Diencephalon (tissue), 1 donor: ENCODE data around the gene ZNG1A. TPM values are rescaled to one million over a fixed set of nuclear protein-coding genes. Genes with fewer than 3 reads are reported as not detected.

Source experiments
- total RNA-seq: library from RNA; depleted of rRNA; stranded (reverse); fragments of >200 nt; gene quantifications from one replicate; pipeline ENCODE4 v1.2.3, GENCODE V29; 2014

ZNG1A gene
- 47.7 TPM for total RNA-seq

DNA sequence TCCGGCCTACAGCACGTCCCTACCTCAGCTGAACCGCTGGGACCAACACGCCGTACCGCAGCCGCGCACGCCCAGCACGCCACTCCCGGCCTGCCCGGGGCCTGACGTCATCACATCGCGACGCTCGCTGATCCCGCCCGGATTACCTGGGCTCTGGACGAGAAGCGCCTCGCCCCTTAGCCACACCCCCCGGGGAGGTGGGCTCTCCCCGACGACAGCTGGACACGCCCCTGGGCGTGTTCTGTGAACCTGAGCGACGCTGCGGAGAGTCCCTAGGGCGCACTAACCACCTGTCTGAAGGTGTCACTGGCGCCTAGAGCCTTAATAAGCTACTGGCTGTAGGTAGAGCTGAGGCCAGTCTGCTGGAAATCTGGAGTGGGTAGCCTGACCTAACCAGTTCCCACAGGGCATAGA, at the start of gene ZNG1A:
TSS of gene ZNG1A (minus strand) at position 87 of the 414 bp plus-strand sequence. CDS start 87 bp downstream, outside the sequence.

DNA sequence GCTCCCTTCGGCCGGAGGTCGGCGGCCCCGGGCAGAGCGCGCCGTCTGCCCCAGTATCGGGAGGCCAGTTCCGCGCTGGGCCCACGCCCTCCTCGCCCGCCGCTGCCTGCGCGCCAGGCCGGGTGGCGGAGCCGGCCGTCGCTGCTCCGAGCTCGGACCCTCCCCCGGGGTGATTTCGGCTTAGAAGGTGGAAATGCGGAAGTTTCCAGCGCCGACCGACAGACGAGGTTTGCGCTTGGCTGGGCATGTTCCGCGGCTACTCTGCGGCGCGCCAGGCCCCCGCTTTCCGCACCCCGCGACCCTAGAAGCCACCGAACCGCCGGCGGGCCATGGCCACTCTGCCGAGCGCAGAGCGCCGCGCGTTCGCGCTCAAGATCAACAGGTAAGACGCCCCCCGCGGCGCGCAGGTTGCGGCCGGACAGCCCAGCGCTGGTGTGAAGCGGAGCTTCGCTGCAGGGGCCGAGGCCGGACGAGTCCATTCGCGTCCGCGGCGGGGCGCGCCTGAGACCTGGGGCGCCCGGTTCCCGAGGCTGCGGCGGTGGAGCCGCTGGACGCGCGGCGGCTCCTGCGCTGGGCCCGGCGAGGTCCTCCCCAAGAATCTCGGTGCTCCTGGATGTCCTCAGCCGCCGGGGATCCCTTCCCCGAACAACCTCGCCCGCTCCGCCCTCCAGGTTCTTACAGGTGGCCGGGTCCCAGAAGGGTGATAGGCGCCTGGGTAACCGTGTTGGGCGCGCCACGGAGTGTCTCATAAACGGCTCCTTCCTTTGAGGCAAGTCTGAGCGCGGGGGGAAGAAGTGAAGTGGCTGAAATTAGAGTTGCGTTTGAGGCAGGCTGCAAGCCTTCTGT, 36.0 kb upstream of the ZNG1A start, which contains the start of gene DOCK8:
TSS of gene DOCK8 (plus strand) at position 218 of the 846 bp plus-strand sequence. CDS start at position 330, 112 bp downstream.

DNA sequence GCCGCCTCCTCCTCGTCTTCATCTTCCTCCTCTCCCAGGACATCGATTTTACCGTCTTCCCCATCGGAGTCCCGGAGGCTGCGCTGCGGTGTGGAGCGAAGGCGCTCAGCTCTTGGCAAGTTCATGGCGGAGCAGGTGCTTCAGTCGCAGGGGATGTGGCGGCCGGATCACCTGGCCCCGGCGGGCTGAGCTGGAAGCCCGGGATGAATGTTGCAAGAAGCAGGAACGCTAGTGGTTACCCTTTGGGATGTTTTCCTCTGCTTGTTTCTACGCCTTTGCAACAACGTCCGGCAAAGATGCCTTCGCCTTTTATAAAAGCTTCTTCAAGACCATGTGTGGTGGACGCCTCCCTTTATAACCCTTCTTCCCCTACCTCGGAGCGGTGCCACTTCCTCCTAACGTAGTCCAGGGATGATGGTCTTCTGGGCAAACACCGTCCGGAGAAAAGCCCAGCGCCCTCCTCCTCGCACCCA, 60.8 kb downstream of the ZNG1A start, which contains the start of gene FOXD4:
TSS of gene FOXD4 (minus strand) at position 423 of the 473 bp plus-strand sequence. CDS start at position 125, 298 bp downstream.

Other genes starting within 250 kb of the ZNG1A start
- gene WASHC1, start 149.6 kb downstream of the ZNG1A start, total RNA-seq: 6.2 TPM
- gene FOXD4, start 60.6 kb downstream of the ZNG1A start, total RNA-seq: 1.6 TPM
- gene DOCK8, start 35.8 kb upstream of the ZNG1A start, total RNA-seq: 4.2 TPM